HG03575 (cell line): ENCODE measurements around the gene DEFB112.

Experiments used
- ATAC-seq: cut with Tn5 transposase; IDR thresholded peaks from one replicate; pipeline ENCODE4 v1.9.1; 2021; ENCODE audit not compliant: unreplicated experiment, insufficient number of reproducible peaks, low FRiP score; ENCODE audit errors: extremely low read depth

DEFB112 gene

GRCh38 chr6:50049829-50050228, at the start of gene DEFB112:
TSS of gene DEFB112 (minus strand) at chr6:50049929. CDS start at chr6:50049869, 60 bp downstream.
- no peak for ATAC-seq

- no peak for ATAC-seq
Measured at GRCh38 chr6:50098641-50098993, 48.9 kb upstream of the DEFB112 start.

- ATAC-seq: no peak
Measured at GRCh38 chr6:50097966-50098640, 48.4 kb upstream of the DEFB112 start.

DNA sequence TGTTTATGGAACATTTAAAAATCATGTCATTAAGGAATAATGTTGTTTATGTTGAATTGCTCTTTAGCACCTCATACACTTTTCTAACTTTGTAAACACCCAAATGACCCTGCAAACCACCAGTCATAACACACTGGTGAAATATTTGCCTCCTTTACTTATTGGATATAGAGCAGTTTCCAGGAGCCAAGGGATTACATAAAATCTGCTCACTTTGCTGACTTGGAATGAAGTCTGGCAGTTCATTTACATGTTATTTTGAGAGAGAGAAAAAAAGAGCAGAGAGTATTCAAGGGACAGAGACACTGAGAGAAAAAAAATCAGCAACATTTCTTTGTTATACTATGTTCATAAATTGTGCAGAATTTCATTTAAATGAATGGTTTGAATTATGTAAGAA, 46.6 kb upstream of the DEFB112 start:
- ATAC-seq: no peak

GRCh38 chr6:50093938-50094272, 44.2 kb upstream of the DEFB112 start:
- no peak for ATAC-seq

DNA sequence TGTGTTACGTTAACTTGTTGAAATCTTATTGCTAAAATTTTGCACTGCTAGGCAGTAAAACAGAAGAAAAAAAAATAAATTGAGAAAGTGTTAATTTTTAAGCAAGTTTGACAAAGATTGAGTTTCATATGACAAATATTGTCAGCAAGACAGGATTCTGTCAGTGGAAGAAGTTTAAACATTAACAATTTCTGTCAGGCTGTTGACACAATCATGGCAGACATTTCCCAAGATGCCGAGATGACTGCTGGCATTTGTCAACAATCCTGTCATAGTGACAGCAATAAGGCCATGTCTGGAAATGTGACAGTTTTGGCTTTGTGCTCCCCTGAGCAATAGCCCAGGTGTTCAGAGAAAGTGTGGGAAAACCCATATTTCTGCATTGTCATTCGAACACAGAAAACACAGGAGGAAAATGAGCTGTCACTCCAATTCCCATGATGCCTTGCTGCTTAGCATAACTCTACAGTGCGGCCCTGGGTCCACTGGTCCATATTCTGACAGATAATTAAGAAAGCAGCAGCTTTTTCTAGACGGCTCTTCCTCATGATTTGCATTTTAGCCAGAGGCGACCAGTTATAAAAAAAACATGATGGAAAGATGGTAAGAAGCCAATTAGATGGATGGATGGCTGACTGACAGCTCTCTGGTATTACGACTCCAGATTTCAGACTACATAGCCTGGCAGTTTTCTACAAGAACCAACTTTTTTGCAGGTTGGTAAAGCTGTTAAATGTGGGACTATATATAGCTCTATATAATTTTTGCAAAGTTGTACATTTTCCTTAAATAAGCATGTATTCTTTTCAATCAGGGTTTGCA, 43.6 kb upstream of the DEFB112 start:
- ATAC-seq: no peak

GRCh38 chr6:50091641-50092040, 41.9 kb upstream of the DEFB112 start:
- no peak for ATAC-seq

- no peak for ATAC-seq
Measured at GRCh38 chr6:50089911-50090310, 40.2 kb upstream of the DEFB112 start.

DNA sequence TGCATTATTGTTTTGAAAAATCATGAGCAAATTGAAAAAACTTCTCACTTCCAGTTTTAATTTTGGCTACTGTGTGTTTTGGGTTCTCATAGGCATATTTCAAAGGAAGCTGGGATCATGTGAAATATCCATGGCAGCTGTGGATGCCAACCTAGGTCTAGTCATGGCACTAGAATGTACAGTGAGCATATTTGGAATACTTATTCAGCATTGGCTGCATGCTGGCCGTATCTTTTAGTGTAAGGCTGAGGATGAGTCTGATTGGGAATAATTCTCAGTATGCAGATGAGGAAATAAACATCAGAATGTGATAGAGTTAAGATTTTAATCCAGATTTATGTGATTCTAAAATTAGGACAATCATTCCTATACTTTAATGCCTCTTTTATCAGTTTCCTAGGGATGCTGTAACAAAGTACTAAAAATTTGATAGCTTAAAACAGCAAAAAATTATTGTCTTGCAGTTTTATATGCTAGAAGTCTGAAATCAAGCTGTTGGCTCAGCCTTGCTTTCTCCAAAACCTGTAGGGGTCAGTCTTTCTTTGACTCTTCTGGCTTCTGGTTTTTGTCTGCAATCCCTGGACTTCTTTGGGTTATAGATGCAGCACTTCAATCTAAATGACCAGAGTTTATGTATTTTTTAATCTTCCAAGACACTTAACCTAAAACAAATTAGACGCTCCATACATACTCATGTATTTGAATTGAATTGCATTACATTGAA, 37.7 kb upstream of the DEFB112 start:
- ATAC-seq: no peak

DNA sequence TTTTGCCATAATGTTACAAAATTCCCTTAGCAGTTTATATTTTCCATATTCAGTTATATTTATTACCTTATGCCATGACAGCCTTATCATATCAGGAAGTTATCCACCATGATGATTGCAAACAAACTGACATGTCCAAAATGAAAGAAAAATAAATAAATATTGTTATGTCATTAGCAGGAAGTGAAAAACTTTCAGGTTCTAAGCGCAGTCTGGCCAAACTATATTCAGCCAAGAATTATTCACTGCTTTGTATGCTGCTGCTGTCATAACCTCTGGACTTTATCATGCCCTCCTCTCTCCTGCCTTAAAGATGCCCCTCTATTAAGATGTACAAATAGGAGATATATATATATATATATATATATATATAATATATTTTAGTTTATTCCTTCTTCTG, 27.7 kb upstream of the DEFB112 start:
- no peak for ATAC-seq

GRCh38 chr6:50076431-50076830, 26.7 kb upstream of the DEFB112 start:
- ATAC-seq: no peak

- no peak for ATAC-seq
Measured at GRCh38 chr6:50071921-50072320, 22.2 kb upstream of the DEFB112 start.

- no peak for ATAC-seq
Measured at GRCh38 chr6:50070101-50070500, 20.4 kb upstream of the DEFB112 start.

DNA sequence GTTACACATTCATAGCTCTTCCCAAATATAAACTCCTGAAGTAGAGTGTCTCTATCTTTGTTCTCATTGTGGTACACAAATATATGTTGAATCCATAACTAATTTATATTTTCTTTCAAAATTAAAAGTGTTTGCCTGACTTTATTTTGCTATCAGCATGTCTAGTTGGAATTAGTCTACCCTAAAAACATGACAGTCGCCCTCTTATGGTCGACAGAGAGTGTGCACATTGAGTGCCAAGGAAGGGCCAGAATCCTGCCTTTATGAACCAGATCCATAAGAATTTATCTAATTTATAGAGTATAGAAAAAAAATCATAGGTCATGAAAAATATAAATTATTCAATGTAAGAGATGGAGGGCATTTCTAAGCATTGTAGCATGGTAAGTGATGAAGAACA, 12.3 kb upstream of the DEFB112 start:
- ATAC-seq: no peak

- ATAC-seq: no peak
Measured at GRCh38 chr6:50056242-50056641, 6.5 kb upstream of the DEFB112 start.

DNA sequence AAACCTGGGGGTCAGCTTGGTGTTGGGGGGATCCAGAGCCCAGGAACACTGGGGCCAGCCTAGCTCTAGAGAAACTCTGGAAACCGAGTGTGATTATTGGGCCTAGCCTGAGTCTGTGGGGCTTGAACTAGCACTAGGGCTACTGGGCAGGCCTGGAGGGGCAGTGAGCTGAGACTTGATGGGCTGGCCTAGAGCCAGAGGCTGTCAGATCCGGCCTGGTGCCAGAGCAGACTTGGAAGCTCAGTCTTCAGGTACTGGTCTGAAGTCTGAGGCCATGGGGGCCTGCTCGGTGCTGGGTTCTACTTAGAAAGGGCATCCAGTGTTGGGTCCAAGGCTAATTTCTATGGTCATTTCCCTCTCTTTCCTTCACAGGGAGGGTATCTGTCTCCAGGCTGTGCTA, 2.7 kb downstream of the DEFB112 start:
- no peak for ATAC-seq

GRCh38 chr6:50030777-50031562, 18.8 kb downstream of the DEFB112 start:
- ATAC-seq: no peak

- no peak for ATAC-seq
Measured at GRCh38 chr6:50030350-50030749, 19.4 kb downstream of the DEFB112 start.

DNA sequence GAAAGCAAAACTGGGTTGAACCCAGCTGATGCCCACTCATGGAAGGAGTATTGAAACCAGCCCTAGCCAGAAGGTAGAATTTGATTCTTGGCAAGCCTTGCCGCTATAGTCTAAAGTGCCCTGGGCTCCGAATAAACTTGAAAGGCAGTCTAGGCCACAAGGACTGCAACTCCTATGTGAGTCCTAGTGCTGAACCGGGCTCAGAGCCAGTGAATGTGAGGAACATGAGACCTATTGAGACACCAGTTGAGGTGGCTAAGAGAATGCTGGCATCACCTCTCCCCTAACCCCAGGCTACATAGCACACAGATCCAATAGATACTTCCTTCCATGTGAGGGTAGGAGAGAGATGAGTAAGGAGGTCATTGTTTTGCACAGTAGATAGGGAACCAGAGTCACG, 24.5 kb downstream of the DEFB112 start:
- ATAC-seq: no peak
